GM12878 (cell line): ENCODE results near the gene IER2. TPM values are rescaled to one million over a fixed set of nuclear protein-coding genes. Genes with fewer than 3 reads are reported as not detected.
A peak's percentile ranks its signal among the peaks of the same experiment; 100 is the strongest.

Experiments
- ATAC-seq: fragments of 200-7000 bp; cut with Tn5 transposase; 3 replicates; pipeline ENCODE4 v1.9.1; 2020; ENCODE audit warnings: mild to moderate bottlenecking, moderate library complexity
- BruUV-seq: library from RNA; stranded (reverse); fragments of 400-500 nt; replicated peaks from 2 replicates; lab custom pipeline; 2021; lab: Mats Ljungman, UMichigan
- CTCF ChIA-PET: fragments of 300-600 bp; sonication (Branson Sonifier 250); formaldehyde crosslinking; extraction: SDS; loops from one replicate; lab custom pipeline; 2021; ENCODE audit warnings: inconsistent platforms; lab: Yijun Ruan, JAX
- POLR2A ChIA-PET: fragments of 350-600 bp; formaldehyde crosslinking; extraction: SDS; loops from one replicate; lab custom pipeline; 2021; ENCODE audit warnings: inconsistent platforms; lab: Charles Lee
- RAD21 ChIA-PET: fragments of 300-600 bp; sonication (Branson Sonifier 250); formaldehyde crosslinking; loops from one replicate; lab custom pipeline; 2023; ENCODE audit warnings: antibody characterized with exemption; ENCODE audit not compliant: unreplicated experiment; lab: Charles Lee
- SMC1A ChIA-PET: fragments of 300-600 bp; sonication (Branson Sonifier 250); formaldehyde crosslinking; loops from one replicate; lab custom pipeline; 2023; ENCODE audit not compliant: unreplicated experiment, uncharacterized antibody; lab: Charles Lee
- DNase-seq: peaks from one replicate; pipeline ENCODE4 v3.0.0-alpha.2; 2011; ENCODE audit warnings: low read depth, low spot score
- FAIRE-seq: peaks from 3 replicates; lab custom pipeline; 2011; peaks lifted over from hg19 to GRCh38; lab: Jason Lieb, UNC
- H2AFZ ChIP-seq: 2 replicates; pipeline ENCODE4 v1.6.0; 2011; ENCODE audit warnings: low read depth, low read length, control low read depth; ENCODE audit not compliant: control insufficient read depth
- H3K27ac ChIP-seq: 2 replicates; pipeline ENCODE4 v1.5.1; 2011; ENCODE audit warnings: control low read depth; ENCODE audit not compliant: control insufficient read depth, insufficient read depth
- H3K27me3 ChIP-seq, 2 experiments: replicated peaks in 1 of 2; 2 replicates each; pipeline versions ENCODE4 v1.6.0 to v1.6.1; 2011; ENCODE audit warnings: low read length in 1 of 2; ENCODE audit not compliant: control insufficient read depth in 2 of 2, insufficient read depth in 2 of 2
- H3K36me3 ChIP-seq, 2 experiments: 2 replicates each; pipeline ENCODE4 v1.5.1; 2011; ENCODE audit warnings: low read length in 1 of 2; ENCODE audit not compliant: control insufficient read depth in 2 of 2, insufficient read depth in 2 of 2
- H3K4me1 ChIP-seq: 2 replicates; pipeline ENCODE4 v1.6.1; 2011; ENCODE audit warnings: mild to moderate bottlenecking, low read length, moderate library complexity, mixed read lengths; ENCODE audit not compliant: control insufficient read depth, insufficient read depth
- H3K4me2 ChIP-seq: 2 replicates; pipeline ENCODE4 v1.6.0; 2011; ENCODE audit warnings: control low read depth; ENCODE audit not compliant: control insufficient read depth, insufficient read depth
- H3K4me3 ChIP-seq: fragments of 200-600 bp; sonication (generic); 2 replicates; pipeline ENCODE4 v1.5.1; 2016
- H3K79me2 ChIP-seq: 2 replicates; pipeline ENCODE4 v1.6.0; 2011; ENCODE audit warnings: low read length; ENCODE audit not compliant: control insufficient read depth, insufficient read depth
- H3K9ac ChIP-seq: 2 replicates; pipeline ENCODE4 v1.8.0; 2011; ENCODE audit warnings: low read length, control low read depth, mixed read lengths; ENCODE audit not compliant: control insufficient read depth, insufficient read depth
- H3K9me3 ChIP-seq: replicated peaks from 3 replicates; pipeline ENCODE4 v1.5.1; 2011; ENCODE audit warnings: mild to moderate bottlenecking, low read length; ENCODE audit not compliant: control insufficient read depth, insufficient read depth
- H4K20me1 ChIP-seq: 2 replicates; pipeline ENCODE4 v1.6.0; 2011; ENCODE audit not compliant: control insufficient read depth, insufficient read depth
- HCFC1 ChIP-seq: fragments of 150-350 bp; IDR thresholded peaks from 2 replicates; pipeline ENCODE4 v1.6.1; 2014; ENCODE audit warnings: low read length
- NBN ChIP-seq: fragments of 450-650 bp; IDR thresholded peaks from 2 replicates; pipeline ENCODE4 v1.6.1; 2016
- NR2C2 ChIP-seq: IDR thresholded peaks from 2 replicates; pipeline ENCODE4 v1.6.1; 2011; ENCODE audit warnings: borderline replicate concordance, low read depth; ENCODE audit not compliant: control insufficient read depth, insufficient read length
- TCF12 ChIP-seq: IDR thresholded peaks from 2 replicates; pipeline ENCODE4 v1.6.1; 2011; ENCODE audit warnings: low read depth, mild to moderate bottlenecking, low read length
- WGBS: methylation state at CpG from one replicate; pipeline ENCODE4 v1.1.6; 2016; ENCODE audit warnings: low lambda C conversion rate; ENCODE audit not compliant: insufficient replicate concordance, insufficient coverage; ENCODE audit errors: missing lambda C conversion rate; 5-methylcytosine and 5-hydroxymethylcytosine counted together
- in situ Hi-C: fragments of 300-500 bp; cut with MboI; formaldehyde crosslinking; loops from 9 replicates; pipeline ENCODE4 v1.14.3; 2018; ENCODE audit warnings: mixed read lengths
- intact Hi-C: fragments of 100-400 bp; cut with micrococcal nuclease; formaldehyde crosslinking; loops from one replicate; pipeline ENCODE4 v1.14.2; 2022; ENCODE audit not compliant: unreplicated experiment
- polyA plus RNA-seq, 11 experiments: library from polyadenylated mRNA; depleted of rRNA in 4 of 11; unstranded in 6 of 11; stranded (reverse) in 5 of 11; fragments of >200 nt; fragmentation: Nextera tagmentation in 4 of 11; fragmentation: Illumina TruSeq in 1 of 11; extraction: Ambion mirVana in 4 of 11; extraction: Trizol in 1 of 11; gene quantifications; 1 replicate in 1 of 11; 2 replicates in 10 of 11; pipeline versions ENCODE4 v1.2.1 to v1.2.3, GENCODE V29; 2011 to 2016; ENCODE audit warnings: inconsistent platforms in 2 of 11, missing spikeins in 2 of 11, low read depth in 1 of 11
- total RNA-seq, 4 experiments: library from RNA; depleted of rRNA in 3 of 4; stranded (reverse); fragments of >200 nt in 3 of 4; fragmentation: Illumina TruSeq in 1 of 4; extraction: Trizol in 1 of 4; gene quantifications; 2 replicates each; pipeline versions ENCODE4 v1.2.1 to v1.2.3, GENCODE V29; 2013 to 2021
- TF ChIP-seq, protein P1 (sequence below): fragments of 150-350 bp; IDR thresholded peaks from 2 replicates; pipeline ENCODE4 v1.6.1; 2016; ENCODE audit warnings: low read depth, low read length
- TF ChIP-seq, protein P2 (sequence below): fragments of 450-650 bp; IDR thresholded peaks from 2 replicates; pipeline ENCODE4 v1.6.1; 2016; ENCODE audit warnings: mild to moderate bottlenecking

Gene IER2
- total and polyA plus RNA-seq, 10 of the 15 experiments (the other 5 are each of a cell fraction or from before 2014, with no cell fraction given), result 2.8 to 94.5 (median 24.9) TPM

DNA sequence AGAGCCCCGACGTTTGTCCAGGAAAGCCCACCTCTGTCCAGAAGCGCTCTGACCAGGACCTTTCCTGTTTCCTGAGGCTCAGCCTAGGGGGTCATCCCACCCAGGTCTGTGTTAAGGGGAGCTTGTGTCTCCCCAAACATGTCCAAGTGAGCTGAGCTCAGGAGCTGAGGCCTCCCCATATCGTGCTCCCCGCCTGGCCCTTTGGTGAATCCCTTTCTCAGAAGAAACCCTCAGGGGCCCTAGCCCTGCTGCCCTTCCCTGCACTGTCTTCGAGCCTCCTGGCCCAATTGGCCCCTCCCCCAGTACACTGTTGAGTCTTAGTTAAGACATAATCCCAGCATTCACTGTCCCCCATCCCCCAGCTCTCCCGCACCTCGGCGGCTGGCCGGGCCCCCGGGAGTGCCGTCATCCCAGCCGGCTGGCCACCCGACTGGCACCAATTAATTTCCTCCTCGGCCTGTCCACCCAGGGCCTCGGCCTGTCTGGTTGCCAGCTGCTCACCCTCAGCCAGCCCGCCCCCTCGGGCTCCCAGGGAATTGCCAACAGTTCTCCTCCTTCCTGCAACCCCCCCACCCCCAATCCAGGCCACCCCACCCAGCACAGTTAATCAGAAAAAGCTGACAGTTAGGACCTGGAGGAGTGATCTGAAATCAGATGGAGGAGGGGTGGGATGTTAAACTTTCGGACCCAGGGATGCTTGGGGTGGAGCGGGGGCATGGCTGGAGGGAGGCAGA is 13.6 kb downstream of the IER2 start:
- Histone ChIP-seq H2AFZ (peak overlapping the region; percentile 76), H3K9ac (peak overlapping the region; percentile 83), H3K36me3 (no peaks in the 10 kb centered on the region), H3K9me3 (no peaks in the 10 kb centered on the region), H3K4me2 (peak overlapping the region; percentile 97), H3K27me3 (no peaks in the 10 kb centered on the region), H3K79me2 (no peaks in the 10 kb centered on the region), H3K27ac (peak overlapping the region; percentile 85), H3K4me3 (peak overlapping the region; percentile 23; the same call in 1 of the 2 replicates), H3K4me1 (peaks cover 56% of the 10 kb centered on the region), H4K20me1 (no peaks in the 10 kb centered on the region)
- WGBS, result 30% methylated on average over 20 of the region's 20 CpGs
- SMC1A ChIA-PET, result interaction anchor here (1.0 to 2.1 kb wide), 7 partner anchors 8 to 18 kb away, joined by 3 to 8 read pairs (median 3); partner anchors contain the start of genes IER2 and STX10
- in situ Hi-C loops, result loop anchor here (10.0 to 25.0 kb wide), 2 partner anchors 851 to 1576 kb away; partner anchors contain the start of genes ACP5 and ZNF627
- no peak for DNase-seq
- intact Hi-C loops, result no loop called here
- FAIRE-seq, result no peak
- ATAC-seq, result peak; percentile 28
- RAD21 ChIA-PET, result interaction anchor here (0.5 to 5.3 kb wide), 7 partner anchors 9 to 98 kb away, joined by 3 to 21 read pairs (median 6); no protein-coding TSS in a partner anchor
- POLR2A ChIA-PET, result interaction anchor here (0.5 to 5.4 kb wide), 11 partner anchors 9 to 1132 kb away, joined by 3 to 41 read pairs (median 5); partner anchors contain the start of genes IER2, NACC1 and STX10
- TF ChIP-seq HCFC1, result no peak
- no TSS peak for BruUV-seq
- CTCF ChIA-PET, result interaction anchor here (0.7 to 2.1 kb wide), 5 partner anchors 8 to 99 kb away, joined by 3 to 10 read pairs (median 3); no protein-coding TSS in a partner anchor

DNA sequence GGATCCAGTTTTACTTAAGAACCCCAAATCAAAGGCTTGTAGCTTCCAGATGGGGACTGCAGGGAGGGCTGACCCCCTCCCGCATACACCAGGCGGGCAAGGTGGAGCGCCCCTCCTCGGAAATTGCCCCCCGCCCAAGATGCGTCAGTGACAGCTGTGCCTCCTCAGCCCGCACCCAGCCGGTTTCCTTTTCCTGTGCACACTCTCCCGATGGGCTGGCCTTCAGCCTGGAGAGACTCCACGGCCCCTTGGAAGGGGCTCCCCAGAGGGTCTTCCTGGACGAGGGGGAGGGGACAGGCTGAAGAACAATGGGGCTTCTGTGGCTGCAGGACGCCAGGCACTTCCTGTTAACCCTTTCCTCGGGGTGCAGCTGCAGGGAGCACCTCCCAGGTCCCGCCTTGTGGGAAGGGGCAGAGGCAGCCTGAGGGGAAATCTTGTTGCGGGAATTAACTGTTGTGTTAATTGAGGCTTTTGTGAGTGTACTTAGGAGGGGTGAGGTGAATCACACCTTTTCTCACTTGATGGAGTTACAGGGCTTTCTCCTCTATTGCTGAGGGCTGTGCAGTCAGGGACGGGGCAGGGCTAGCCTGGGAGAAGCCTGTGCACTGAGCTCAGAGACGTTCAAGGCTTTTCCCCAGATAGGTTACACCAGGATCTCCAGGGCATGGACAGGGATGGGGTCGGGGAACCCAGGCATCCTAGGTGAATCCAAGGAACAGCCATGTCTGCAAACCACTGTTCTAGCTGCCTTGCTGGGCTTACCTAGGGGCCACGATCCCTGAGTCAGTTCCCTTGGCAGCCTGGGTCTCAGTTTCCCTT is 14.3 kb downstream of the IER2 start:
- ChIA-PET CTCF (interaction anchor here (0.7 to 2.1 kb wide), 5 partner anchors 9 to 98 kb away, joined by 3 to 10 read pairs (median 3); no protein-coding TSS in a partner anchor), POLR2A (interaction anchor here (0.5 to 5.4 kb wide), 10 partner anchors 10 to 684 kb away, joined by 3 to 41 read pairs (median 6); partner anchors contain the start of genes IER2 and STX10), RAD21 (interaction anchor here (0.5 to 5.3 kb wide), 6 partner anchors 10 to 708 kb away, joined by 3 to 21 read pairs (median 8); no protein-coding TSS in a partner anchor), SMC1A (interaction anchor here (1.0 to 2.1 kb wide), 4 partner anchors 9 to 16 kb away, joined by 3 to 8 read pairs (median 3); partner anchors contain the start of genes IER2 and STX10)
- H3K4me2 ChIP-seq, result peak overlapping the region; percentile 94
- no peak for FAIRE-seq
- peak overlapping the region; percentile 76 for H2AFZ ChIP-seq
- H3K9me3 ChIP-seq, result no peaks in the 10 kb centered on the region
- BruUV-seq, result no TSS peak
- intact Hi-C loops (no loop called here), in situ Hi-C loops (loop anchor here (10.0 to 25.0 kb wide), 2 partner anchors 850 to 1577 kb away; partner anchors contain the start of genes ACP5 and ZNF627)
- H3K9ac ChIP-seq, result peak overlapping the region; percentile 46
- peaks cover 58% of the 10 kb centered on the region for H3K4me1 ChIP-seq
- no peaks in the 10 kb centered on the region for H3K79me2 ChIP-seq
- no peaks in the 10 kb centered on the region for H3K36me3 ChIP-seq
- no peak for ATAC-seq
- H3K4me3 ChIP-seq, result peak overlapping the region; percentile 23
- peak overlapping the region; percentile 85 for H3K27ac ChIP-seq
- 40% methylated on average over 19 of the region's 19 CpGs for WGBS
- no peaks in the 10 kb centered on the region for H4K20me1 ChIP-seq
- H3K27me3 ChIP-seq, result no peaks in the 10 kb centered on the region
- DNase-seq, result no peak
- TF ChIP-seq NBN, result peak; percentile 73; the same call in 1 of the 2 replicates
- TF ChIP-seq, protein P1, sequence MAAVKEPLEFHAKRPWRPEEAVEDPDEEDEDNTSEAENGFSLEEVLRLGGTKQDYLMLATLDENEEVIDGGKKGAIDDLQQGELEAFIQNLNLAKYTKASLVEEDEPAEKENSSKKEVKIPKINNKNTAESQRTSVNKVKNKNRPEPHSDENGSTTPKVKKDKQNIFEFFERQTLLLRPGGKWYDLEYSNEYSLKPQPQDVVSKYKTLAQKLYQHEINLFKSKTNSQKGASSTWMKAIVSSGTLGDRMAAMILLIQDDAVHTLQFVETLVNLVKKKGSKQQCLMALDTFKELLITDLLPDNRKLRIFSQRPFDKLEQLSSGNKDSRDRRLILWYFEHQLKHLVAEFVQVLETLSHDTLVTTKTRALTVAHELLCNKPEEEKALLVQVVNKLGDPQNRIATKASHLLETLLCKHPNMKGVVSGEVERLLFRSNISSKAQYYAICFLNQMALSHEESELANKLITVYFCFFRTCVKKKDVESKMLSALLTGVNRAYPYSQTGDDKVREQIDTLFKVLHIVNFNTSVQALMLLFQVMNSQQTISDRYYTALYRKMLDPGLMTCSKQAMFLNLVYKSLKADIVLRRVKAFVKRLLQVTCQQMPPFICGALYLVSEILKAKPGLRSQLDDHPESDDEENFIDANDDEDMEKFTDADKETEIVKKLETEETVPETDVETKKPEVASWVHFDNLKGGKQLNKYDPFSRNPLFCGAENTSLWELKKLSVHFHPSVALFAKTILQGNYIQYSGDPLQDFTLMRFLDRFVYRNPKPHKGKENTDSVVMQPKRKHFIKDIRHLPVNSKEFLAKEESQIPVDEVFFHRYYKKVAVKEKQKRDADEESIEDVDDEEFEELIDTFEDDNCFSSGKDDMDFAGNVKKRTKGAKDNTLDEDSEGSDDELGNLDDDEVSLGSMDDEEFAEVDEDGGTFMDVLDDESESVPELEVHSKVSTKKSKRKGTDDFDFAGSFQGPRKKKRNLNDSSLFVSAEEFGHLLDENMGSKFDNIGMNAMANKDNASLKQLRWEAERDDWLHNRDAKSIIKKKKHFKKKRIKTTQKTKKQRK, result no peak
- TF ChIP-seq TCF12, result 0 out of 2 replicates have a peak, but pooled peaks have one; percentile 49
- TF ChIP-seq, protein P2, sequence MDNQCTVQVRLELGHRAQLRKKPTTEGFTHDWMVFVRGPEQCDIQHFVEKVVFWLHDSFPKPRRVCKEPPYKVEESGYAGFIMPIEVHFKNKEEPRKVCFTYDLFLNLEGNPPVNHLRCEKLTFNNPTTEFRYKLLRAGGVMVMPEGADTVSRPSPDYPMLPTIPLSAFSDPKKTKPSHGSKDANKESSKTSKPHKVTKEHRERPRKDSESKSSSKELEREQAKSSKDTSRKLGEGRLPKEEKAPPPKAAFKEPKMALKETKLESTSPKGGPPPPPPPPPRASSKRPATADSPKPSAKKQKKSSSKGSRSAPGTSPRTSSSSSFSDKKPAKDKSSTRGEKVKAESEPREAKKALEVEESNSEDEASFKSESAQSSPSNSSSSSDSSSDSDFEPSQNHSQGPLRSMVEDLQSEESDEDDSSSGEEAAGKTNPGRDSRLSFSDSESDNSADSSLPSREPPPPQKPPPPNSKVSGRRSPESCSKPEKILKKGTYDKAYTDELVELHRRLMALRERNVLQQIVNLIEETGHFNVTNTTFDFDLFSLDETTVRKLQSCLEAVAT, result 0 out of 2 replicates have a peak, but pooled peaks have one; percentile 33
- no peak for TF ChIP-seq NR2C2
